Kidney epithelial cell (primary cell): ENCODE data around the gene FOXRED2. TPM values are rescaled to one million over a fixed set of nuclear protein-coding genes. Genes with fewer than 3 reads are reported as not detected.
A peak's percentile ranks its signal among the peaks of the same experiment; 100 is the strongest.
"Not testable (repeated sequence)": the region's sequence is repeated elsewhere in the genome, so short reads cannot be mapped to it uniquely, and the experiment has no call there.

ENCODE experiments used
- DNase-seq: peaks from one replicate; pipeline ENCODE4 v3.0.0-alpha.2; 2010; ENCODE audit warnings: low read depth
- H3K27me3 ChIP-seq: 2 replicates; pipeline ENCODE4 v1.6.0; 2011; ENCODE audit warnings: low read length; ENCODE audit not compliant: control insufficient read depth, insufficient read depth
- H3K36me3 ChIP-seq: 2 replicates; pipeline ENCODE4 v1.5.1; 2011; ENCODE audit warnings: low read length; ENCODE audit not compliant: control insufficient read depth, insufficient read depth
- H3K4me3 ChIP-seq: 2 replicates; pipeline ENCODE4 v1.5.1; 2011; ENCODE audit warnings: low read depth, mild to moderate bottlenecking, control low read depth, low read length
- total RNA-seq: library from RNA; depleted of rRNA; stranded (reverse); fragments of >200 nt; gene quantifications from 2 replicates; pipeline ENCODE4 v1.2.3, GENCODE V29; 2015
- TF ChIP-seq, protein P1 (sequence below): IDR thresholded peaks from 2 replicates; pipeline ENCODE4 v1.5.1; 2011; ENCODE audit warnings: mild to moderate bottlenecking, moderate library complexity, low read length, control low read depth, inconsistent platforms; ENCODE audit not compliant: insufficient read depth, poor library complexity, severe bottlenecking

Gene FOXRED2
- total RNA-seq, 1 donor from 2014 or later, result 16.6 TPM

DNA sequence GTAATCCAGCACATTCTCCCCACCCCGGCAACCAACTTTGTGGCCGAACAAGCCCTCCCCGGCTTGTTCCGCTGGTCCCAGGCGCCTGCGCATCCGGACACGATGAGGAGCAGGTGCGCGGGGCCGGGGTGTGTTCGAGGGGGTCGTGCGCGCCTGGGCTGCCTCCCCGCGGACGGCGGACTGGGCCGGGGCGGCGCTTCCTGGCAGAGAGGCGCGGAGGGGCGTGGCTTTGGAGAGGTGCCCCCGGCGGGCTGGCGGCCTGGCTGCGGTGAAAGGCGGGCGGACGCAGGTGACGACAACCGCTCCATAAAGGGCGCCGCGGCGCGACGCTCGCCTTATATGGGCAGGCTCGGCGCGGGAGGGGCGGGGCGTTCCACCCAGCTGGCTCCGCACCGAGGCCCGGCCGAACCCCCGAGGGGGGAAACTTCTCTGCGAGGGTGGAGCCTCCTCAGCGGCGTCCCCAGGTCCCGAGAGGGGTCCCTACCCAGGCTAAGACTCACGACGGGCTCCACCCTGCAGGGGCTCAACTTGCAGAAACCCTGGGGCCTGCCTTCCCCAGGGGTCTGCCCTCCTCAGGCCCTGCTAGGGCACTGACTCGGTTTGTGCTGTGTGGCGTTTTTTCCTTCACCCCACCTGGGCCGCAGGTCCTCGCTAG is 51.8 kb downstream of the FOXRED2 start:
- no peaks in the 10 kb centered on the region for H3K27me3 ChIP-seq
- peak overlapping the region; percentile 46 for H3K4me3 ChIP-seq
- peak; percentile 54 for DNase-seq
- TF ChIP-seq, protein P1, sequence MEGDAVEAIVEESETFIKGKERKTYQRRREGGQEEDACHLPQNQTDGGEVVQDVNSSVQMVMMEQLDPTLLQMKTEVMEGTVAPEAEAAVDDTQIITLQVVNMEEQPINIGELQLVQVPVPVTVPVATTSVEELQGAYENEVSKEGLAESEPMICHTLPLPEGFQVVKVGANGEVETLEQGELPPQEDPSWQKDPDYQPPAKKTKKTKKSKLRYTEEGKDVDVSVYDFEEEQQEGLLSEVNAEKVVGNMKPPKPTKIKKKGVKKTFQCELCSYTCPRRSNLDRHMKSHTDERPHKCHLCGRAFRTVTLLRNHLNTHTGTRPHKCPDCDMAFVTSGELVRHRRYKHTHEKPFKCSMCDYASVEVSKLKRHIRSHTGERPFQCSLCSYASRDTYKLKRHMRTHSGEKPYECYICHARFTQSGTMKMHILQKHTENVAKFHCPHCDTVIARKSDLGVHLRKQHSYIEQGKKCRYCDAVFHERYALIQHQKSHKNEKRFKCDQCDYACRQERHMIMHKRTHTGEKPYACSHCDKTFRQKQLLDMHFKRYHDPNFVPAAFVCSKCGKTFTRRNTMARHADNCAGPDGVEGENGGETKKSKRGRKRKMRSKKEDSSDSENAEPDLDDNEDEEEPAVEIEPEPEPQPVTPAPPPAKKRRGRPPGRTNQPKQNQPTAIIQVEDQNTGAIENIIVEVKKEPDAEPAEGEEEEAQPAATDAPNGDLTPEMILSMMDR, result no peak
- no peaks in the 10 kb centered on the region for H3K36me3 ChIP-seq

DNA sequence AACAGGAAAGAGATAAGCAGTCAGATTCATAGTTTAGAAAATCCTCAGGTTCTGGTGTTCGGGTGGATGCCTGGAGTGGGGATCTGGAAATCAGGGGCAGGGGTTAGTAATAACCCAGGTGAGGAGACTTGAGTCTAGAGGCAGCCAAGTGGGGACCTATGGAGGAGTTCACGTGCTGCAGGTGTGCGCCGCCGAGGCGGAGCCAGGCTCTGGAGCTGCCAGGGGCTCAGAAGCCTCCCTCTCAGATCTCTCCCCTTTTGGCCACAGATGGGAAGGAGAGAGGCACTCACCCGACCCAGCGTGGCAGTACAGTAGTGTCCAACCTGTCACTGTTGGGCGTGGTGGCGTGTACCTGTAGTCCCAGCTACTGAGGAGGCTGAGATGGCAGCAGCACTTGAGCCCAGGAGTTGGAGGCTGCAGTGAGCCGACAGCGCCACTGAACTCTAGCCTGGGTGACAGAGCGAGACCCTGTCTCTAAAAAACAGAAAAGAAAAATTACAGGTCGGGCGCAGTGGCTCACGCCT is 52.9 kb downstream of the FOXRED2 start:
- H3K27me3 ChIP-seq, result no peaks in the 10 kb centered on the region
- no peaks in the 10 kb centered on the region for H3K36me3 ChIP-seq
- no peak overlapping the region for H3K4me3 ChIP-seq
- DNase-seq, result no peak
- TF ChIP-seq, protein P1, result no peak

DNA sequence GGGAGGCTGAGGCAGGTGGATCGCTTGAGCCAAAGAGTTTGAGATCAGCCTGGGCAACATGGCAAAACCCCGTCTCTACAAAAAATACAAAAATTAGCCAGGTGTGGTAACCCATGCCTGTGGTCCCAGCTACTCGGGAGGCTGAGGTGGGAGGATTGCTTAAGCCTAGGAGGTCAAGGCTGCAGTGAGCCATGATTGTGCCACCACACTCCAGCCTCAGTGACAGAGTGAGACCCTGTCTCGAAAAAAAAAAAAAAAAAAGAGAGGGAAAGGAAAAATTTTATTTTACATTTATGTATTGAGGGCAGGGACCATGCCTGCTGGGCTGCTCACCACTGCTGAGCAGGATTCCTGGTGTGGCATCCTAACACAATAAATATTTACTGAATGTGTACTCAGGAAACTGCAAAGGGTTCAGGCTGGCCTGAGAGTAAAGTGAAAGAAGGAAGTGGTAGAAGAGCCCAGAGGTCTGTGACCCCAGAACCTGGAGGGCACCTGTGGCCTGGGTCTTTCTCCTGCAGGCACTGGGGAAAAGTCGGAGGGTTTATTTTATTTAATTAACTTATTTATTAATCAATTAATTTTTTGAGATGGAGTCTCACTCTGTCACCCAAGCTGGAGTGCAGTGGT is 53.7 kb downstream of the FOXRED2 start:
- H3K36me3 ChIP-seq, H3K4me3 ChIP-seq, DNase-seq, H3K27me3 ChIP-seq: not testable (repeated sequence)

DNA sequence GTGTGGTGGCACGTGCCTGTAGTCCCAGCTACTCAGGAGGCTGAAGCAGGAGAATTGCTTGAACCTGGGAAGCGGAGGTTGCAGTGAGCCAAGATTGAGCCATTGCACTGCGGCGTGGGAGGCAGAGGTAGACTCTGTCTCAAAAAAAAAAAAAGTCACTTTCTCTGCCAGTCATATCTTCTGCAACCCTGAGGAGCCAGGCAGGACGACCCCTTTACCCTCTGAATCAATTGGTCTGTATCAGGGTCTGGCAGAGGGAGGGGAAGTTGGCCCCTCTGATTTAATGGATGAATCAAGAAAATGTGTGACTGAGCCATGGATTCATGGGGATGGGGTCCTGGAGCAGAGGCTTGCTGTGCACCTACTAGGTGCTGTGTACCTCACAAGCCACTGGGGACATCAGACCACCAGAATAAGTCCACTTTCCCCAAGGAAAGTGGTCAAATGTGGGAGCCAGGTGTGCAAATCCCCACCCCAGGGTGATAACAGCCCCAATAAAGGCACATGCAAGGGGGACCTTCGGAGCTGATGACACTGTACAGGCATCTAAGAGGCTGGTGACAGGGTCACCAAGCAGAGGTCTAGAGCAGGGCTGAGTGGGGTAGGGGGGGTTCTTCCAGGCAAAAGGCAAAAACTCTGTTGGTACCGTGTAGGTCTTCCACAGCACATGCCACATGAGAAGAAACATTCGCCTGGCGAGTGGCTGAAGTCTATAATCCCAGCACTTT is 54.4 kb downstream of the FOXRED2 start:
- TF ChIP-seq, protein P1, result no peak
- DNase-seq, result no peak
- no peaks in the 10 kb centered on the region for H3K36me3 ChIP-seq
- H3K4me3 ChIP-seq, result no peak overlapping the region
- H3K27me3 ChIP-seq, result no peaks in the 10 kb centered on the region

DNA sequence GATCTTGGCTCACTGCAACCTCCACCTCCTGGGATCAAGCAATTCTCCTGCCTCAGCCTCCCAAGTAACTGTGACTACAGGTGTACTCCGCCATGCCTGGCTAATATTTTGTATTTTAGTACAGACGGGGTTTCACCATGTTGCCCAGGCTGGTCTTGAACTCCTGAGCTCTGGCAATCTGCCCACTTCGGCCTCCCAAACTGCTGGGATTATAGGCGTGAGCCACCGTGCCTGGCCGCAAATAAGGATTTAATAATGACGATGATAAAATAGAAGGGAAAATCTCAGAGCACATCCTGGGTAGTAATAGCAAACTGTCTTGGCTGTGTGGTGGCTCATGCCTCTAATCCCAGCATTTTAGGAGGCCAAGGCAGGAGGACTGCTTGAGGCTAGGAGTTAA is 55.9 kb downstream of the FOXRED2 start:
- DNase-seq, H3K4me3 ChIP-seq, H3K27me3 ChIP-seq, H3K36me3 ChIP-seq: not testable (repeated sequence)

DNA sequence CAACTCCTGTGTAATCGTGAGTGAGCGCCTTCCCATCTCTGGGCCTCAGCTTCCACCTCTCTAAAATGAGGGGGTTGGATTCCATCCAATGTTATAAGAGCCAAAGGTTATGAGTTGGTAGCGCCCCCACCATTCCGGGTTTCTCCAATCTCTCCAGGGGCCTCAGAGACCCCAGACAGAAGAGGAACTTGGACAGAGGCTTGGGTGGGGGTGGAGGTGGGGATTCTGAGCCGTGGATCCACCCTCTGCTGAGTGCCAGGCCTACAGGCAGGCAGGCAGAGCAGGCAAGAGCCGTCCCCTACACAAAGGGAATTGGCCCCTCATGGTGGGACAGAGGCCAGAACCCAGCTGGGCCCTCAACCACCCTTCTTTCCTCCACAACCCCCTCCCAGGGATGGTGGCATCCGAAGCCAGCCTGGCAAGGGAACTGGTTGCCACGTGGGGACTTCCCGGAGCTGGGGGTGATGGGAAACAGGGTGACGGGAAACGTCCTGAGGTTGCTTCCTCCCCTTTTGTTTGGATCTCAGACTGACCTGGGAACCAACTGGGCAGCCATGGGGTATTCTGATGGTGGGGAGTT is 57.2 kb downstream of the FOXRED2 start:
- H3K27me3 ChIP-seq, result no peaks in the 10 kb centered on the region
- no peaks in the 10 kb centered on the region for H3K36me3 ChIP-seq
- no peak overlapping the region for H3K4me3 ChIP-seq
- DNase-seq, result no peak
- TF ChIP-seq, protein P1, result no peak
